T-helper 22 cell (primary cell): ENCODE data around the gene ZNF618.

Experiments
- DNase-seq: peaks from one replicate; pipeline ENCODE4 v3.0.0-alpha.2; 2020; ENCODE audit warnings: low read depth

ZNF618 gene

DNA sequence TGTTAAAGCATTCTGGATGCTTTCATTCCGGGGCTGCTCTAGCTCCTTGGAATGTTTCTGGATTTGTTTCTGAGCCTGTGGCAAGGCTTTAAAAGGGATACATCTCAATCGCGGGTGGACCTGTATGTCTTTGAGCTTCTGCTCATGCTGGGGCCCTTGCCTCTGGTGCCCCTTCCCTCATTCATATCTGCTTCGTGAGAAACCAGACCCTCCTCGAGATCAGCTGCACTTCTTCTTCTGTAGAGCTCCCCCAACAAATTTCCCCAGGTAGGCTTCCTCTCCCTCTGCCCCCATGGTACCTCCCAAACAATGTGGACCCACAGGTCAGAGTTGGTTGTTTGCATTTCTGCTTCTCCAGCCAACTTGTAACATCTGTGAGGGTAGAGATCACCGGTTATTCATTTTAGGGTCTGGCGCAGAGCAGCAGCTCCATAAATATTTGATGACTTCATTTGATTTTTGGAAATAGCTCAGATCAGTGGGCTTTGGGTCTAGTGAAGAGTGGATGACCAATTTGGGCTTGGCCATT, 6.6 kb downstream of the ZNF618 start:
- no peak for DNase-seq

DNA sequence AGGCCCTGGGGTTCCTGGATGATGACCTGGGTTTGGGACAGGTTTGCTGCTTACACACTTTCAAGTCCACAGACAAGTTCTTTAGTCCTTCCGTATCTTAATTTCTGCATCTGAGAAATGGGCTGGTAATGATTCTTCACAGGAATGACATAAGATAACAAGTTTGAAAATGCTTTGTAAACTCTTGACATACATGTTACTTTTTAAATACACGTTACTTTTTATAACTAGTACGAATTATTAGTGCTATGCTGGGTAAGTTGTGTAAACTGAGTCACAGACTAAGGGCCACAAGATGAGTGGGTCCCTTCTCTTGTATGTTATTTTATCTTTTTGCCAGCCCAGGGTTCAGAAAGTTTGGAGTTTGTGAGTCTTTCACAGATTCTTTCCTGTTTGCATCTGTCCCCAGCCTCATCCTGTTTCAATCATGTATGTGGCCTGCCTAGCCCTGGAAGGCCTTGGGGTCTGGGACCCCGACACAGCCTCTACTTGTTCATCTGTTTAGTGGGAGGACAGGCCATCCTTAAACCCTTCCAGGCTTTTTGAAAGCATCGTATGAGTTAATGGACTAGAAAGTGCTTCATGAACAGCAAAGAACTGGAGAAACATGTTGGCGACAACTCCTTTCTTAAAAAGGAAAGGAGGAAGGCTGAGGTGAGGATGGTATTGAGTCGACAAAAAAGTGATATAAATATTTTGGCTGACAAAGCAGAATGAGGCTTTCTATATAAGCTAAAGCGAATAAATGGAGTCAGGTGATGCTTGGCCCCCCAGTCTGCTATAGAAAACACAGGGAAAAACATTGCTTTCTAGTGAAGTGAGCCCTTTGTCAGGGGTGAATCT, 9.3 kb downstream of the ZNF618 start:
- DNase-seq = no peak

DNA sequence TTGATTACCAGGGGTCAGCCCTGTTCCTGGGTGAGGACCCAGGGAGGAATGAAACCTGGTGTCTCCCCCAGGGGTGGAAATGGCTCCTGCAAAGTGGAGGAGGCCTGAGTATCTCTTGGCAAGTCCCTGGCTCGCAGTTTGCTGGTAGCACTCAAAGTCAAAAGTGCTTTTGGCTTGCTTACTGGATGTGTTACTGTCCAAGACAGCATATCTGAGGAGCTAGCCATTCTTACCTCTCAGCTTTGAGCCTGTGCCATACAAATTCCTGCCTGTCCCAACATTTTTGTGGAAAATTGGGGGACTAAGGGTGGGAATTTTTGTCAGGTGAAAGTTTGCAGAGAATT, 9.9 kb downstream of the ZNF618 start:
- no peak for DNase-seq

DNA sequence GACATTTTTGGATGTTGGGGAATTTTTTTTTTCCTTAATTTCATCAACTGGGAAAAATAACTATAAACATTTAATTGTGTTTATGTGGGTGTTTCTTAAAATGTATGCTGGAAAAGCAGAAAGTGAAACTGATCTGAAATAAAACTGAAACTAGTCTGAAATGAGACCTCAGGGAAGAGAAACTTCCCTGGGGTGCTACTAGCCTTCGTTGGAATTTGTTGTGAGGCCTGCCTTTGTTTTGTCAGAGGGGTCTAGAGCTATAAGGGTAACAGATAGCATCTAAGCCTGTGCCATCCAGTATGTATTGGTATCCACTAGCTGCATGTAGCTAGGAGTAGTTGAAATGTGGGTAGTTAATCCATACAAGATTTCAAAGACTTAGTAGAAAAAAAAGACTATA, 10.4 kb downstream of the ZNF618 start:
- no peak for DNase-seq

DNA sequence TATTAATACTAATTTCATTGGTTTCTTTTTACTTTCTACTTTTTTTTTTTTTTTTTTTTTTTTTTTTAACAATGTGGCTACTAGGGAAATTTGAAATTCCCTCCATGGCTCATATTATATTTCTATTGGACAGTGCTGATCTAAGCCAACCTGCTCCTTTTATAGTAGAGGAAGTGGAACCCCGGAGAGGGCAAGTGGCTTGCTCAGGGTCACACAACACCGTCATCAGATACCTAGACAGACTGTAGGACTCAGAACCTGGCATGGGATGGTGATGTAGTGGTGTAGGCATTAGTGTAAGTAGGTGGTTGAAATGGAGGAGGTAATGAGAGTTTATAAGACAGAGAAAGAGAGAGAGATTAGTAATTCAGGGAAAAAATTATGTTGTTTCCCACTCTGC, 10.8 kb downstream of the ZNF618 start:
- no peak for DNase-seq

GRCh38 chr9:113887436-113887835, 11.3 kb downstream of the ZNF618 start:
- DNase-seq = no peak

- DNase-seq = no peak
Observed at GRCh38 chr9:113888336-113888735, 12.2 kb downstream of the ZNF618 start.

DNA sequence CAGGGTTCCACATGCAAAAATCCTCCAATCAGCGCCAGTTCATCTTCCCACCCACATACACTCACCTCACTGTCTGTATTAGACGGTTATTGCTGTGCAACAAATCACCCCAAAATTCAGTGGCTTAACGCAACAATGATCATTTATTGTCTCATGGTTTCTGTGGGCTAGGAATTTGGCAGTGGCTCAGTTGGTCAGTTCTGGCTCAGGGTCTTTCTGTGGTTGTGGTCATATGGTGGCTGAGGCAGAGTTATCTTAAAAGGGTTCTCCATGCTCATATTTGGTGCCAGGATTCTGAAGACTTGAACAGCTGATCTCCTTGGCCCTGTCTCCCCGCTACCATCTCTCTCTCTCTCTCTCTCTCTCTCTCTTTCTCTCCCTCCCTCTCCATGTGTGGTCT, 12.9 kb downstream of the ZNF618 start:
- DNase-seq = no peak

GRCh38 chr9:113890704-113891103, 14.6 kb downstream of the ZNF618 start:
- DNase-seq = no peak

DNA sequence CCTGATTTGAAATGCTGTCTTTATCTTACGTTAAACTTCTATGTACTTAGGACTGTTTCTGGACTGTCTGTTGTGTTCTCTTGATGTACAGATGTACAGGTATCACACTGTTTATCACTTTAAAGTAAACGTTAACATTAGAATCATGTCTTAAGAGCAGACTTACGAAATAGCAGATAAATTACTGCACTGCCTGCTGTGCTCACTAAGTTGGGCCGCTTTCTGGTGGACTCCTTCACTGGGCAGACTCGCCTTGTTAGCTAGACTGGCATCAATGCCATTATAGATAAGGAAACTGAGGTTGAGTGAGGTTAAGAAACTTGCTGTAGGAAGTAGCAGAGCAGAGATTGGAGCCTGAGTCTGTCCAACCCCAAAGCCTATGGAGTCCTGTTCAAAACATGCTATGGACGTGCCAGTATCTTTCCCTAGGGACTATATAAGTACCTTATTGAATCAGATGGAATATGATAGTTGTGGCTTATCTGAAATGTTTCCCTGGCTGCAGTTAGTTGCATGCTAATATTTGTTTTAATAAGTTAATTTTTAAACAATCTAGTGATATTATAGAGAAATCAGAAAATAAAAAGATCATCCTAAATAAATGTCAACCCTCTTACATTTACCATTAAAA, 16.9 kb downstream of the ZNF618 start:
- DNase-seq = no peak

DNA sequence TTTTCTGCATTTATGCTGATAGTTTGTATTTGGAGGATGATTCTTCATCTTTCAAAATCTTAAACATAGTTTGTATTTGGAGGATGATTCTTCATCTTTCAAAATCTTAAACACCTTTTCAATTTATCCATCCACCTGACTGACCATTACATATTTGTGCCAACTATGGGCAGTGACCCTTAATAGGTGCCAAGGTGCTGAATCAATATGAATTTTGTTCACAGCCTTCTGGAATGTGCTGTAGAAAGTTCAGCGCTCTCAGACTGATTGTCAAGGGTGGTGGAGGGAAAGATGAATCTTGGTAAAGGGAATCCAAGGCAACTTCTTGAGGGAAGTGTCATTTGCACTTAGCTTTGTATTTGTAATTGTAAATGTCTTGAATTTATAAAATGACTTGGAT, 18.1 kb downstream of the ZNF618 start:
- DNase-seq = no peak

DNA sequence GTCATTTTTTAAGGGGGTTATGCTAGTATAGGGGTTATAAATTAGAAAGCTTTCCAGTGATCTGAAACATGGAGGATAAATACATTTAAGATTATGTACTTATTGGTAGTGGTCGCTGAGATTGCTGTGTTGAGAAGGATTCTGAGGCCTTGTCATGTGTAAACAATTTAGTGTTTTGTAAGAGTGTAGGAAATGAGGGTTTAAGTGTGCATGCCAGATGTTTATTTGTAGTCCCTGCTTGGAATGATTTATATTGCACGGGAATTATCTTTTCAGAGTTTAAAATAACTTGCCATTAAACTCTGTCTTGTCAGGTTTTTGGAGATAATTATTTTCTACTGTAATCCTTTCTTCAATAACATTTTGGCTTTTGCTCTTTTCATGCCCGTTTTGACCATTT, 19.4 kb downstream of the ZNF618 start:
- no peak for DNase-seq

GRCh38 chr9:113896713-113897112, 20.6 kb downstream of the ZNF618 start:
- no peak for DNase-seq

- DNase-seq = no peak
Observed at GRCh38 chr9:113898151-113898550, 22.0 kb downstream of the ZNF618 start.

- no peak for DNase-seq
Observed at GRCh38 chr9:113898596-113898995, 22.5 kb downstream of the ZNF618 start.

GRCh38 chr9:113899205-113899604, 23.1 kb downstream of the ZNF618 start:
- no peak for DNase-seq

DNA sequence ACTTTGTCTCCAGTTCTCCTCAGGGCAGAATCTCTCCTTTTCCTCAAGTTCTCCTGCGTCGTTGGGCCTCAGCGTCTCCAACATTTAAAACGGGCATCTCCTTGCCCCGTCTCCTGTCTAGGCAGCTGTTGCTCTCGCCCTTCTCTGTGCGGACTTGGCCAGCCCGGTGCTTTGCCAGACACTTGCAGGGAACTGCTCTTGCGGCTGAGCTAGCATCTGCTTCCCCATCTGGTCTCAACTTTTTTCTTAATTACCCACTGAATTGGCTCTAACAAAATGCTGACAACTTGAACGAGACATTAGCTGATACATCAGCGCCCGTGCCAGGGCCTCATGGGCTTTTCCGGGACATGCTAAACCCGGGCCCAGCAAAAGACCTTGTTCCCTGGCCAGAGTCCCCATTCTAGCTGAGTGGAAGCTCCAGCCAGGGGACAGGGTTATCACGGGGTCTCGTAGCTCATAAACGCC, 25.1 kb downstream of the ZNF618 start:
- no peak for DNase-seq

- no peak for DNase-seq
Observed at GRCh38 chr9:113903514-113904077, 27.5 kb downstream of the ZNF618 start.

DNA sequence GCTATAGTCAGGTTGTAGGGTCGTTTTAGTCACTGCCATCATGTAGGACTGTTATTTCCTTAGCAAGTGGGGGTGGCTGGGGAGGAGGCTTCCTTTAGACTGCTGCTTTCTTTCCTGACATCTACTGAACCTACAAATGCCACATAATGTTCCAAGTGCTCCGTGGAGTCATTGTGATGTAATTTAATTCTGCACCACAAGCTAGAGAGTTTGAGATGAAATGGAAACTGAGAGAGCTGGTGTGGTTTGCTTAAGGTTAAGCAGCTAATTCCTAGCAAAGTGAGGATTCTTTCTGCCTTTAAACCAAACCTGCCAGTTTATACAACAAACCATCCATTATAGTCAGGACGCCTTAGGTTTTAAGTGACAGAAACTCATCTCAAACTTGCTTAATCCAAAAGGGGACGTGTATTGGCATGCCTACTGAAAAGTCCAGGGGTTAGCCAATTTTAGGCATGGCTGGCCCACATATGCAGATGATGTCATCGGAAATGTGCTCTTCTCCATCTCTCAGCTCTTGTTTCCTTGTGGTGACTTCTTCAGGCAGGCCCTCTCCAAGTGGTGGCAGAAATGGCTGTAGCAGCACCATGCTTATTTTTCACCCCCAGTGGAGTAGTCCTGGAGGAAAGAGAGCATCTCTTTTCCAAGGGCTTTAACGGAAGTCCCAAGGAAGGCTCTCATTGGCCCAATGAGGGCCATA, 30.5 kb downstream of the ZNF618 start:
- DNase-seq = no peak

GRCh38 chr9:113907282-113907681, 31.2 kb downstream of the ZNF618 start:
- no peak for DNase-seq

DNA sequence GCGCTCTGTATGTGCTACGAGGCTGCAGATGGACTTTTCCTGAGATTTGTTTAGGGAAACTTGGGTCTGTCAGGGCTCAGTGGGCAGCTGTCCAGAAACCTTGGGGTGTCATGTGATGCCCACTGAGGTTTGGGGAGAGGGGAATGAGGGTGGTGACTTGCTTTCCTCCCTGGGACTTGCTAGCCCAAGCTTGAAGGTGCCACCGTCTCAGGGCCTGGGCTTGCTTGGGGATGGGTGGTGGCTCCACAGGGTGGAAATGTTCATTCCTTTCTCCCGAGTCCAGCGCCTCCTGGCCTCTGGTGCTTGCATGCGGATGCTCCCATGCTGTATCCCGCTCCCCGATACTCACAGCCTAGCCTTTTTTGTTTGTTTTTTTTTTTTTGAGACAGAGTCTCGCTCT, 33.3 kb downstream of the ZNF618 start:
- no peak for DNase-seq

GRCh38 chr9:113910036-113910639, 34.0 kb downstream of the ZNF618 start:
- no peak for DNase-seq
